ENCODE results near the gene RELA. TPM values are rescaled to one million over a fixed set of nuclear protein-coding genes. Genes with fewer than 3 reads are reported as not detected.

RELA gene
- total and polyA plus RNA-seq, 2 of the 13 experiments (the other 11 are each of a cell fraction or from before 2014, with no cell fraction given) = 21.4 to 40.5 TPM

- TF ChIP-seq, protein P1, sequence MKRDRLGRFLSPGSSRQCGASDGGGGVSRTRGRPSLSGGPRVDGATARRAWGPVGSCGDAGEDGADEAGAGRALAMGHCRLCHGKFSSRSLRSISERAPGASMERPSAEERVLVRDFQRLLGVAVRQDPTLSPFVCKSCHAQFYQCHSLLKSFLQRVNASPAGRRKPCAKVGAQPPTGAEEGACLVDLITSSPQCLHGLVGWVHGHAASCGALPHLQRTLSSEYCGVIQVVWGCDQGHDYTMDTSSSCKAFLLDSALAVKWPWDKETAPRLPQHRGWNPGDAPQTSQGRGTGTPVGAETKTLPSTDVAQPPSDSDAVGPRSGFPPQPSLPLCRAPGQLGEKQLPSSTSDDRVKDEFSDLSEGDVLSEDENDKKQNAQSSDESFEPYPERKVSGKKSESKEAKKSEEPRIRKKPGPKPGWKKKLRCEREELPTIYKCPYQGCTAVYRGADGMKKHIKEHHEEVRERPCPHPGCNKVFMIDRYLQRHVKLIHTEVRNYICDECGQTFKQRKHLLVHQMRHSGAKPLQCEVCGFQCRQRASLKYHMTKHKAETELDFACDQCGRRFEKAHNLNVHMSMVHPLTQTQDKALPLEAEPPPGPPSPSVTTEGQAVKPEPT (CRISPR knock-in tag; IDR thresholded peaks at IDR 0.05; ENCODE audit: low read depth) = 0 out of 2 replicates have a peak, but pooled peaks have one; percentile 71
- TF ChIP-seq NR3C1 (CRISPR knock-in tag; IDR thresholded peaks at IDR 0.05) (no peak), ARNT2 (CRISPR knock-in tag; IDR thresholded peaks at IDR 0.05; ENCODE audit: low read depth) (peak; percentile 80), NBN (conservative IDR thresholded peaks at IDR 0.05) (no peak), MATR3 (CRISPR knock-in tag; IDR thresholded peaks at IDR 0.05) (no peak), KLF6 (CRISPR knock-in tag; IDR thresholded peaks at IDR 0.05) (peak; percentile 61; the same call in 1 of the 2 replicates), ZNF317 (CRISPR knock-in tag; IDR thresholded peaks at IDR 0.05) (0 out of 2 replicates have a peak, but pooled peaks have one; percentile 49), MEF2D (CRISPR knock-in tag; IDR thresholded peaks at IDR 0.05) (peak; percentile 33; the same call in 1 of the 2 replicates), ZNF792 (CRISPR knock-in tag; IDR thresholded peaks at IDR 0.05) (no peak; the same call in 1 of the 2 replicates), POLR2G (IDR thresholded peaks at IDR 0.05; ENCODE audit: low read depth, low read length) (peak; percentile 94), MED8 (CRISPR knock-in tag; IDR thresholded peaks at IDR 0.05; ENCODE audit: insufficient replicate concordance) (peak; percentile 79), ATF7-NPFF (CRISPR knock-in tag; IDR thresholded peaks at IDR 0.05; ENCODE audit: low read depth) (peak; percentile 36; the same call in 1 of the 2 replicates), THYN1 (CRISPR knock-in tag; IDR thresholded peaks at IDR 0.05; ENCODE audit: borderline replicate concordance, low read depth) (no peak), ZC3H13 (CRISPR knock-in tag; IDR thresholded peaks at IDR 0.05) (peak; percentile 74), TAF1 (CRISPR knock-in tag; IDR thresholded peaks at IDR 0.05) (peak; percentile 64; the same call in 1 of the 2 replicates), ZNF724P (CRISPR knock-in tag; IDR thresholded peaks at IDR 0.05; ENCODE audit: borderline replicate concordance) (no peak), ZNF589 (CRISPR knock-in tag; conservative IDR thresholded peaks at IDR 0.05) (0 out of 2 replicates have a peak, but pooled peaks have one; percentile 26), ZNF260 (CRISPR knock-in tag; IDR thresholded peaks at IDR 0.05; ENCODE audit: borderline replicate concordance, low read depth) (no peak), ZNF121 (CRISPR knock-in tag; IDR thresholded peaks at IDR 0.05) (no peak), TP53 (CRISPR knock-in tag; conservative IDR thresholded peaks at IDR 0.05) (0 out of 2 replicates have a peak, but pooled peaks have one; percentile 42), THAP11 (CRISPR knock-in tag; IDR thresholded peaks at IDR 0.05) (peak; percentile 66; the same call in 1 of the 2 replicates), MXD3 (CRISPR knock-in tag; IDR thresholded peaks at IDR 0.05) (0 out of 2 replicates have a peak, but pooled peaks have one; percentile 67), HOXA3 (CRISPR knock-in tag; IDR thresholded peaks at IDR 0.05) (no peak; the same call in 1 of the 2 replicates), ARID2 (CRISPR knock-in tag; IDR thresholded peaks at IDR 0.05; ENCODE audit: borderline replicate concordance) (peak; percentile 96), SMAD9 (CRISPR knock-in tag; IDR thresholded peaks at IDR 0.05) (no peak)
- TF ChIP-seq, protein P2, sequence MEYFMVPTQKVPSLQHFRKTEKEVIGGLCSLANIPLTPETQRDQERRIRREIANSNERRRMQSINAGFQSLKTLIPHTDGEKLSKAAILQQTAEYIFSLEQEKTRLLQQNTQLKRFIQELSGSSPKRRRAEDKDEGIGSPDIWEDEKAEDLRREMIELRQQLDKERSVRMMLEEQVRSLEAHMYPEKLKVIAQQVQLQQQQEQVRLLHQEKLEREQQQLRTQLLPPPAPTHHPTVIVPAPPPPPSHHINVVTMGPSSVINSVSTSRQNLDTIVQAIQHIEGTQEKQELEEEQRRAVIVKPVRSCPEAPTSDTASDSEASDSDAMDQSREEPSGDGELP (IDR thresholded peaks at IDR 0.05; ENCODE audit: borderline replicate concordance, low read depth) = peak; percentile 80
- TF ChIP-seq, protein P3, sequence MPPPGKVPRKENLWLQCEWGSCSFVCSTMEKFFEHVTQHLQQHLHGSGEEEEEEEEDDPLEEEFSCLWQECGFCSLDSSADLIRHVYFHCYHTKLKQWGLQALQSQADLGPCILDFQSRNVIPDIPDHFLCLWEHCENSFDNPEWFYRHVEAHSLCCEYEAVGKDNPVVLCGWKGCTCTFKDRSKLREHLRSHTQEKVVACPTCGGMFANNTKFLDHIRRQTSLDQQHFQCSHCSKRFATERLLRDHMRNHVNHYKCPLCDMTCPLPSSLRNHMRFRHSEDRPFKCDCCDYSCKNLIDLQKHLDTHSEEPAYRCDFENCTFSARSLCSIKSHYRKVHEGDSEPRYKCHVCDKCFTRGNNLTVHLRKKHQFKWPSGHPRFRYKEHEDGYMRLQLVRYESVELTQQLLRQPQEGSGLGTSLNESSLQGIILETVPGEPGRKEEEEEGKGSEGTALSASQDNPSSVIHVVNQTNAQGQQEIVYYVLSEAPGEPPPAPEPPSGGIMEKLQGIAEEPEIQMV (CRISPR knock-in tag; IDR thresholded peaks at IDR 0.05; ENCODE audit: low read depth) = peak; percentile 55; the same call in 1 of the 2 replicates
Observed at GRCh38 chr11:65652511-65653228, 10.0 kb downstream of the RELA start (continued).

Data from HepG2 (cell line).